GM23248 (cell line): ENCODE measurements around the gene SH3D21. TPM values are rescaled to one million over a fixed set of nuclear protein-coding genes. Genes with fewer than 3 reads are reported as not detected.

Experiments used
- DNase-seq: peaks from one replicate; pipeline ENCODE4 v3.0.0-alpha.2; 2015
- H2AFZ ChIP-seq: fragments of 200-600 bp; sonication (generic); 2 replicates; pipeline ENCODE4 v1.6.1; 2016; ENCODE audit warnings: antibody characterized with exemption
- H3F3A ChIP-seq: fragments of 200-600 bp; sonication (generic); 2 replicates; pipeline ENCODE4 v1.6.1; 2016; ENCODE audit warnings: mild to moderate bottlenecking, antibody characterized with exemption, mixed run types; ENCODE audit not compliant: insufficient read depth
- H3K27ac ChIP-seq: fragments of 200-600 bp; sonication (generic); 2 replicates; pipeline ENCODE4 v1.5.1; 2016; ENCODE audit warnings: mild to moderate bottlenecking
- H3K27me3 ChIP-seq: fragments of 200-600 bp; sonication (generic); replicated peaks from 2 replicates; pipeline ENCODE4 v1.6.1; 2016; ENCODE audit warnings: mild to moderate bottlenecking; ENCODE audit not compliant: insufficient read depth
- H3K36me3 ChIP-seq: fragments of 200-600 bp; sonication (generic); 2 replicates; pipeline ENCODE4 v1.6.1; 2016; ENCODE audit warnings: low read depth, mild to moderate bottlenecking
- H3K4me1 ChIP-seq: fragments of 200-600 bp; sonication (generic); 2 replicates; pipeline ENCODE4 v1.6.1; 2016; ENCODE audit warnings: mild to moderate bottlenecking; ENCODE audit not compliant: insufficient read depth
- H3K4me2 ChIP-seq: fragments of 200-600 bp; sonication (generic); one replicate; pipeline ENCODE4 v1.6.1; 2016; ENCODE audit warnings: mild to moderate bottlenecking; ENCODE audit not compliant: unreplicated experiment
- H3K4me3 ChIP-seq: fragments of 200-600 bp; sonication (generic); 2 replicates; pipeline ENCODE4 v1.5.1; 2016; ENCODE audit warnings: mild to moderate bottlenecking
- H3K79me2 ChIP-seq: fragments of 200-600 bp; sonication (generic); 2 replicates; pipeline ENCODE4 v1.6.1; 2016; ENCODE audit warnings: mild to moderate bottlenecking; ENCODE audit not compliant: insufficient read depth
- H3K9ac ChIP-seq: fragments of 200-600 bp; sonication (generic); 2 replicates; pipeline ENCODE4 v1.6.1; 2016; ENCODE audit warnings: mild to moderate bottlenecking
- H3K9me2 ChIP-seq: fragments of 200-600 bp; sonication (generic); 2 replicates; pipeline ENCODE4 v1.6.1; 2016; ENCODE audit warnings: mixed run types, mild to moderate bottlenecking, moderate library complexity; ENCODE audit not compliant: insufficient read depth
- H3K9me3 ChIP-seq: fragments of 200-600 bp; sonication (generic); one replicate; pipeline ENCODE4 v1.6.1; 2017; ENCODE audit warnings: low read depth
- H4K20me1 ChIP-seq: fragments of 200-600 bp; sonication (generic); 2 replicates; pipeline ENCODE4 v1.6.0; 2016; ENCODE audit not compliant: insufficient read depth
- EZH2 ChIP-seq: fragments of 200-600 bp; sonication (generic); IDR thresholded peaks from 2 replicates; pipeline ENCODE4 v1.6.1; 2018; ENCODE audit warnings: antibody characterized with exemption, mild to moderate bottlenecking; ENCODE audit not compliant: insufficient read depth, poor library complexity, severe bottlenecking
- EZH2phosphoT487 ChIP-seq: fragments of 200-600 bp; sonication (generic); IDR thresholded peaks from 2 replicates; pipeline ENCODE4 v1.6.1; 2018; ENCODE audit warnings: antibody characterized with exemption, moderate library complexity, mild to moderate bottlenecking, low read depth; ENCODE audit not compliant: insufficient read depth
- WGBS, 2 experiments: methylation state at CpG; one replicate each; pipeline ENCODE4 v1.1.6; 2015 to 2017; ENCODE audit warnings: low lambda C conversion rate in 2 of 2, low coverage in 1 of 2; ENCODE audit errors: missing lambda C conversion rate in 2 of 2; 5-methylcytosine and 5-hydroxymethylcytosine counted together
- in situ Hi-C: fragments of 300-500 bp; cut with MboI; formaldehyde crosslinking; loops from 2 replicates; pipeline ENCODE4 v1.15.0; 2020
- polyA plus RNA-seq: library from polyadenylated mRNA; unstranded; fragments of >200 nt; fragmentation: Nextera tagmentation; extraction: Ambion mirVana; gene quantifications from 2 replicates; pipeline ENCODE4 v1.2.1, GENCODE V29; 2016
- total RNA-seq: library from RNA; depleted of rRNA; stranded (reverse); fragments of >200 nt; shearing (Covaris generic); gene quantifications from 2 replicates; pipeline ENCODE4 v1.2.3, GENCODE V29; 2014

SH3D21 gene
- total and polyA plus RNA-seq, 2 experiments from 2014 or later = 1.8 to 5.6 TPM

DNA sequence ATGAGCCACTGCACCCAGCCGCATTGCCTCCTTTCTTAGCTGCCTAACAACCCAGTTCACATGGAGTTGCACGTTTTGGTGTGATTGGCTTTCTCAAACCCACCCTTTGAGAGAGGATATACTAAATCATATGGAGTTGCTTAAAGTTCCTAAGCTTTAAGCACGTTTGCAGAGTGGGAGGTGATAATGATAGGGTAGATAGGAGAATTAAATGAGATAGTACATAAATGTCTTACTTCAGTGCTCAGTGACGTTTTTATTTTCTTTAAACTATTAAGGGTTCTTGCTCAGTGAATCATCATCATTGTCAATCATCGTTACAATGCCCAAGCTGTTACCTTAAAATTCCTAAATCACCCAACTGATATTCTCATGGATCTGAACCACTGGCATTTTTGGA is 2.9 kb upstream of the SH3D21 start:
- in situ Hi-C loops = no loop called here

DNA sequence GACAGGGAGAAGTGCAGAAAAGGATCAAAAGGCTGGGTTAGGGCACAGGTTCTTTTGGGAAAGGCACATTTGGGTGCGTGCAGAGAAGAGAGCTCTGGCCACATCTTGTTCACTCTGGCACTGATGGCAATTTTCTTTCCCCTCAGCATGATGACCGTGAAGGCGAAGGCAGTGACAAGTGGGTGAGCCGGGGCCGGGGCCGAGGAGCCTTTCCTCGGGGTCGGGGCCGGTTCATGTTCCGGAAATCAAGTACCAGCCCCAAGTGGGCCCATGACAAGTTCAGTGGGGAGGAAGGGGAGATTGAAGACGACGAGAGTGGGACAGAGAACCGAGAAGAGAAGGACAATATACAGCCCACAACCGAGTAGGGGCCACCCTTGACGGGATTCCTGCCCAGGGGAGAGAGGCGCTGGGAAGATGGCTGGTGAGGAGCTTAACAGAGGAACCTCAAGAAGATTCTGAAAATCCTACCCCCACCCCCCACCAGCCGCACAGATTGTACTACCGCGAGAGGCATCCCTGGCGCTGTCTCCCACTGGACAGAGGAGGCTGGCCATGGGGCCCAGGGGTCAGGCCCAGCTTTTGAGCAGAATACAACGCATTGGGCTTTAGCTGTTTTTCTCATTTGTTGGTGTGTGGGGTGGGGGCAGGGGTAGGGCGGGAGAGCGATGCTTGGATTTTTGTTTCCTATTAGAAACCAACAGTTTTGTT is 2.4 kb upstream of the SH3D21 start:
- DNase-seq = no peak
- Histone ChIP-seq H3K36me3 (peaks cover 30% of the 10 kb centered on the region), H3K79me2 (peaks cover 48% of the 10 kb centered on the region), H4K20me1 (no peaks in the 10 kb centered on the region; the same call in 1 of the 2 replicates), H3K9ac (no peak overlapping the region), H3K27me3 (no peaks in the 10 kb centered on the region), H3K27ac (no peak overlapping the region), H3K4me2 (no peak overlapping the region), H3K4me1 (peaks cover 18% of the 10 kb centered on the region), H3K4me3 (no peak overlapping the region), H3K9me3 (no peaks in the 10 kb centered on the region), H2AFZ (no peak overlapping the region), H3F3A (peaks cover 43% of the 10 kb centered on the region), H3K9me2 (no peaks in the 10 kb centered on the region)
- in situ Hi-C loops = no loop called here
- no peak for TF ChIP-seq EZH2
- TF ChIP-seq EZH2phosphoT487 = no peak
- WGBS, 2 experiments = 89 to 94% methylated on average over 23 of the region's 23 CpGs

More for the DNA sequence above, 2.9 kb upstream of the SH3D21 start:
- H2AFZ ChIP-seq = no peak overlapping the region
- peaks cover 47% of the 10 kb centered on the region for H3F3A ChIP-seq
- no peak for DNase-seq
- WGBS, 2 experiments = 61 to 72% methylated on average over 5 of the region's 5 CpGs
- no peak overlapping the region for H3K9ac ChIP-seq
- H3K4me1 ChIP-seq = peaks cover 18% of the 10 kb centered on the region
- H4K20me1 ChIP-seq = no peaks in the 10 kb centered on the region; the same call in 1 of the 2 replicates
- H3K79me2 ChIP-seq = peaks cover 51% of the 10 kb centered on the region
- peaks cover 30% of the 10 kb centered on the region for H3K36me3 ChIP-seq
- no peak overlapping the region for H3K27ac ChIP-seq
- H3K4me2 ChIP-seq = no peak overlapping the region
- no peaks in the 10 kb centered on the region for H3K9me2 ChIP-seq
- H3K9me3 ChIP-seq = no peaks in the 10 kb centered on the region
- no peaks in the 10 kb centered on the region for H3K27me3 ChIP-seq
- no peak overlapping the region for H3K4me3 ChIP-seq
- no peak for TF ChIP-seq EZH2
- no peak for TF ChIP-seq EZH2phosphoT487

DNA sequence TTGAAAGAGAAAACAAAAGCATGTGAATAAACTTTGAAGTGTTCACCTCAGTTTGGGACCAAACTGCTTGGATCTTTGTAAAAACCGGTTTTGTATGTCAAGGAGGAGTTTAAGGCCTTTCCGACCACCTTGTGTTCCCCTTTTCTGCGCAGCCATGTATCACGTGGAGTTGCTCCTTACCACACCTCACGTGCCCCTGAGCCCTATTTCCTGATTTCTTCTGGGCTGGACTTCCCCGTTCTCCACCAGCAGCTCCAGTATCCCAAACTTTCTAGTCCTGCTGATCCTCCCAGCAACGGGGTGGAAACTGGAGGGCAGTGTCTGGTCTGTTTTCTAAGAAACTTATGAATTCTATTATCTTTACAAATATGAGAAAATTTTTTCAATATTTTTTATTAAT is 1.6 kb upstream of the SH3D21 start:
- TF ChIP-seq EZH2 = no peak
- TF ChIP-seq EZH2phosphoT487 = no peak
- no peak overlapping the region for H3K4me3 ChIP-seq
- H3K36me3 ChIP-seq = peaks cover 34% of the 10 kb centered on the region
- no peaks in the 10 kb centered on the region; the same call in 1 of the 2 replicates for H4K20me1 ChIP-seq
- peaks cover 16% of the 10 kb centered on the region for H3K4me1 ChIP-seq
- no peaks in the 10 kb centered on the region for H3K9me3 ChIP-seq
- in situ Hi-C loops = no loop called here
- H3K4me2 ChIP-seq = no peak overlapping the region
- 80 to 83% methylated on average over 7 of the region's 7 CpGs for WGBS, 2 experiments
- no peak overlapping the region for H2AFZ ChIP-seq
- no peaks in the 10 kb centered on the region for H3K9me2 ChIP-seq
- peaks cover 36% of the 10 kb centered on the region for H3F3A ChIP-seq
- DNase-seq = no peak
- no peak overlapping the region for H3K27ac ChIP-seq
- H3K27me3 ChIP-seq = no peaks in the 10 kb centered on the region
- H3K79me2 ChIP-seq = peaks cover 45% of the 10 kb centered on the region
- H3K9ac ChIP-seq = no peak overlapping the region

- Histone ChIP-seq H3F3A (peaks cover 31% of the 10 kb centered on the region), H4K20me1 (no peaks in the 10 kb centered on the region; the same call in 1 of the 2 replicates), H3K4me3 (no peak overlapping the region), H3K9ac (no peak overlapping the region), H3K9me2 (no peaks in the 10 kb centered on the region), H3K36me3 (peaks cover 33% of the 10 kb centered on the region), H2AFZ (no peak overlapping the region), H3K4me2 (no peak overlapping the region), H3K27me3 (no peaks in the 10 kb centered on the region), H3K27ac (no peak overlapping the region), H3K4me1 (peaks cover 10% of the 10 kb centered on the region), H3K79me2 (peaks cover 45% of the 10 kb centered on the region), H3K9me3 (no peaks in the 10 kb centered on the region)
- peak; percentile 14 for DNase-seq
- whole genome bisulfite sequencing, 2 experiments = 79 to 88% methylated on average over 9 to 10 of the region's 10 CpGs
- in situ Hi-C loops = no loop called here
- TF ChIP-seq EZH2phosphoT487 = no peak
- TF ChIP-seq EZH2 = no peak
Measured at GRCh38 chr1:36304970-36305914, 926 bp upstream of the SH3D21 start.
